Measurements from ENCODE around the gene TUBGCP6.

TUBGCP6 gene, protein sequence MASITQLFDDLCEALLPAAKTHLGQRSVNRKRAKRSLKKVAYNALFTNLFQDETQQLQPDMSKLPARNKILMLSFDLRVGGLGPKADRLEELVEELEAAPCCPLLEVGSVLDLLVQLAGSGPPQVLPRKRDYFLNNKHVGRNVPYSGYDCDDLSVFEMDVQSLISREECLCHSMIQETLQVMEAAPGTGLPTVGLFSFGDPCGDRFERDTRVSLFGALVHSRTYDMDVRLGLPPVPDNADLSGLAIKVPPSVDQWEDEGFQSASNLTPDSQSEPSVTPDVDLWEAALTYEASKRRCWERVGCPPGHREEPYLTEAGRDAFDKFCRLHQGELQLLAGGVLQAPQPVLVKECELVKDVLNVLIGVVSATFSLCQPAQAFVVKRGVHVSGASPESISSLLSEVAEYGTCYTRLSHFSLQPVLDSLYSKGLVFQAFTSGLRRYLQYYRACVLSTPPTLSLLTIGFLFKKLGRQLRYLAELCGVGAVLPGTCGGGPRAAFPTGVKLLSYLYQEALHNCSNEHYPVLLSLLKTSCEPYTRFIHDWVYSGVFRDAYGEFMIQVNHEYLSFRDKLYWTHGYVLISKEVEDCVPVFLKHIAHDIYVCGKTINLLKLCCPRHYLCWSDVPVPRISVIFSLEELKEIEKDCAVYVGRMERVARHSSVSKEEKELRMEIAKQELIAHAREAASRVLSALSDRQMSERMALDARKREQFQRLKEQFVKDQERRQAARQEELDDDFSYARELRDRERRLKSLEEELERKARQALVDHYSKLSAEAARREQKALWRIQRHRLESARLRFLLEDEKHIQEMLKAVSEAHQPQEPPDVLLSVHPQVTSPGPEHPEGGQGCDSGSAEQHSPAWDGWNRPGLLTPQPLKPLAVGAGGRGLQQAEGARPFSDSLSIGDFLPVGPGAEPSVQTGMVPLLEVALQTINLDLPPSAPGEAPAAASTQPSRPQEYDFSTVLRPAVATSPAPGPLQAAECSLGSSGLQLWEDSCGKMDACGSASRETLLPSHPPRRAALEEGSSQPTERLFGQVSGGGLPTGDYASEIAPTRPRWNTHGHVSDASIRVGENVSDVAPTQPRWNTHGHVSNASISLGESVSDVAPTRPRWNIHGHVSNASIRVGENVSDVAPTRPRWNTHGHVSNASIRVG (N-terminal part only)

DNA sequence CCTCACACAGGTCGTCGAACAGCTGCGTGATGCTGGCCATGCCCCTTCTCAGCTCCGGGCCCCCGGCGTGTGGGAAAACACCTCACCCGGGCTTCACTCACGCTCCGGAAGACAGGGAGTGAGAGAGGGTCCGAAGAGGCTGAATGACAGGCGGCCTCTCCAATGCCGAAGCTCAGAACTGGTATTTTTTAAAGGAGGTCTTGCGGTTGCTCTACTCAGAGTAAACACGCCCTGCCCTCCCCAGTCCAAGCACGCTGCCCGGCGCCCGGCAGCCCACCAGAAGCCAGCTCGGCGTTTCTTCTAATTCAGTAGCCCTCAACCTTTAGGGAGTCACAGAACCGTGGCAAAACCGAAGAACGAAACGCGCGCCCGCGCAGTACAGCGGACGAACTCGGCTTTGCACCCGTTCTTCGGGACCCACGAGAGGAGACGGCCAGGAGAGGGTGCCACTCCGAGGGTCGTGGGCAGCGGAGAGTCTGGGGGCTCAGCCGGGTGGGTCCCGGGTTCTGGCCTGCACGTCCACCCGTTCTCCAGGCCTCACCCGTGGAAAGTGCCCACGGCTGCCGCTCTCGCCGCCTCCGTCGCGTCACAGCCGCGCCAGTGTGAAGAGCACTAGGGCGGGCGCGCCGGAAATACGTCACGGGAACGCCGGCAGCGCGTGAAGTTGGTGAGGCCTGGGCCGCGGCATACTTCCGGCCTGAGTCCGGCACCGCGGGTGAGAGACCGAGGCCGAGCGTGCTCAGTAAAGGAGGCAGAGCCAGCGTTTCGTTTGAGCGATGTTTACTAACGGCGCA, at the start of gene TUBGCP6:
Gene TUBGCP6, minus strand, starts transcription at position 604 of the 794 bp plus-strand sequence. Its CDS starts 564 bp downstream, at position 40.
- peak; percentile 91 for DNase-seq

DNA sequence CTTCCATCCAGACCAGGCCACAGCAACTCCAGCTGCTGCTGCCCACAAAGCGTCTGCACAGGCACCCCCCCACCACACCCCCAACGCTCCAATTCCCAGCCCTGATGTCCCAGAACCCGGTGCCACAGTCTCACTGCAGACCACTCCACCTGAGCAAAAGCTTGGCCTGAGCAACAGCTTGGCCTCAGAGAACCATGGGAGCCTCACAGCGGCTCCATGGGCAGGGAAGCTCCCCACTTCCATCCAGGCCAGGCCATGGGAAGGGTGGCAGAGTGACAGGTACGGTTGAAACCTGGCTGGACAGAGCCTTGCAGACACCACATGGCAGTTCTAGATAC, 49.5 kb upstream of the TUBGCP6 start:
- DNase-seq = no peak

DNA sequence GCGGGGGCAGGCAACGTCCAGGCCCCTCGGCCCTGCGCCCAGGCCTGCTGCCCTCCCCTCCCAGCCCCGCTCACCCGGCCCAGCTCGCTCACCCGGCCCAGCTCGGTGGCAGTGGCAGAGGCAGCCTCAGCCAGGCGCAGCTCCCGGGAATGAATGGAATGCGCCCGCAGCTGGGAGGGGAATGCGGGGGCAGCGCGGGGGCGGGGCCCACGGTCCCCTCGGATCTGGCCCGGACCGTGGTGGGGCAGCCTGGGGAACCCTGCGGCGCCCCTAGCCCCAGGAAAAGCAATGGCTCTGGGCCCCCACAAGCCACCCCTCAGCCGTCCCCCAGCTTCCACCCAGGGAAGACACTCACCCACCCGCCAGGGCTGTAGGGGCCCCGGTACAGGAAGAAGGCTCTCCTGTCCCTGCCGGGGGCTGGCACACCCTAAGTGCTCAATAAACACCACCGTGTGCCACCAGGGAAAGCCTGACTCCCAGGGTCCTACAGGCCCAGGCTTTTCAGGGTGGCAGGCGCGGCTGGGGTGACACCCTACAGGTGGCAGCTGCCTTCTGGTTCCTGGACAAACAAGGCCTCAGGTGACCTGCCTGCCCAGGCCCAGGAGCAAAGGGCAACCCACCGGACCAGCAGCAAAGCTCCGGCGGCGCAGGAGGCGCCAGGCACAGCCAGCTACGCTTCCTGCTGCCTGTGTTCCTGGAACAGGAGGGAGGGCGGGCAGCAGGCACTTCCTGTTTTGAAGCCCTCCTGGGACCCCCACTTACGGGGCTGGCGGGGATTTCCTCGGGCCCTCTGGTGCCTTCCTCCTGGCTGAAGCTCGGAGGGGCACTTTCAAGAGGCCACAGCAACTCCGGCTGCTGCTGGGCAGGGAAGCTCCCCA, 48.9 kb upstream of the TUBGCP6 start:
- DNase-seq = no peak

DNA sequence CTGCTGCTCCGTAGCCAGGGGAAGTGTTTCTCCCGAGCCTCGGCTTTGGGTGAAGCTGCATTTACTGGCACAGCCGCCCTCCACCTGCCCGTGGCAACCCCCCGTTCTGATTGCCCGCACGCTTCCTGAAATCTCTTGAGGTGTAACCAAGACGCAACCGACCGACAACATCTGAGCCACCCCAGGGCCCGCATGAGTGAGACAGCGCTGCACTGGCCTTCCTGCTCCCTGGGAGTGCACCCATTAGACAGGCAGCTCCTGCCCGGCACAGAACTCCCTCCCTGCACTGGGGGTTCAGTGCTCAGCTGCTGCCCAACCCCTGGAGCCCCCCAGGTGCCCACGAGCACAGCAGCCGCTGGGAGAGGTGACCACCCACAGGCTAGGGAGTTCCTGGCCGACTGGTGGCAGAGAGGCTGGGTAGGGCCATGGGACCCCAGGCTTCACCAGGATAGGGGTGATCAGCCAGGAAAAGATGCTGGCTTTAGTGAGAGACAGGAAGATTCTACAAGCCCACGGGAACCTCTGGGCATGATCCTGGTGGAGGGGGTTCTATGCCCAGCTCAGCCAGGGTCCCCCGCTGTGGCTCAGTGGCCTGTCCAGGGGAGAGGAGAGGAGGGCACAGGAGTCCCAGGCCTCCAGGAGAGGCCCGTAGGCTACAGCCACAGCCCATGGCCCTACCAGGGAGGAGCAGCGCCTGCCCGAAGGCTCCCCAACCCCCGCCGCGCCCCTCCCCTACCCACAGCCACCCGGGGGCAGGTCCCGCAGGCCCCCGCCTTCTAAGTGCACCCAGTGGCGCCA, 48.0 kb upstream of the TUBGCP6 start:
- DNase-seq = no peak

DNA sequence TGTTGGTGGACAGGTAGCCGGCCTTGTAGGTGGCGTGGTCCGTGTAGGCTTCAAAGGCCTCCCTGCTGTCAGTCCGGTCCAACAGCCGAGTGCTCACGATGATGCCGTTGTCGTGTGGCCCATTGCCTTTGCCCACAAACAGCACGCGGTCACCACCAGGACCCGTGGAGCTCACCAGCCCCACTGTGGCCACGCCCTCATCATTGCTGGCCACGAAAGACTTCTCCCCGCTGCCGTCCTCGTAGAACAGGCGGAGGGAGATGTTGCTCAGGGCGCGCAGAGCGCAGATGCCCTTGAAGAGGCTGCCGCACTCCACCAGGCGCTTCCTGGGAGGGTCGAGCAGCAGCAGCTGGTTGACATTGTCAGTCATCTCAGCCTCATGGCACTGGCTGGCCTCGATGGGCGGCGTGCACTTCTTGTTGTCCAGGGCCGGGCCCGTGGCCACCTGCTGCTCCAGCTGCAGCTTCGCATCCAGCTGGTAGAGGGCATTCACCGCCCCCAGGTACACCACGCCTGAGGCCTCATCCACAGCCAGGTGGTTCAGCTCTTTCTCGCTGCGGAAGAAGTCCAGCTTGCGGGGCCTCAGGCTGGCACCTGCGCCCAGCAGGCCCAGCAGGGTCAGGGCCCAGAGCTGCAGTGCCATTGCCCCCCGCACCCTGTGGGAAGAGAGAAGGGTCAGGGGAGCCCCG, 45.3 kb upstream of the TUBGCP6 start:
- DNase-seq = no peak

DNA sequence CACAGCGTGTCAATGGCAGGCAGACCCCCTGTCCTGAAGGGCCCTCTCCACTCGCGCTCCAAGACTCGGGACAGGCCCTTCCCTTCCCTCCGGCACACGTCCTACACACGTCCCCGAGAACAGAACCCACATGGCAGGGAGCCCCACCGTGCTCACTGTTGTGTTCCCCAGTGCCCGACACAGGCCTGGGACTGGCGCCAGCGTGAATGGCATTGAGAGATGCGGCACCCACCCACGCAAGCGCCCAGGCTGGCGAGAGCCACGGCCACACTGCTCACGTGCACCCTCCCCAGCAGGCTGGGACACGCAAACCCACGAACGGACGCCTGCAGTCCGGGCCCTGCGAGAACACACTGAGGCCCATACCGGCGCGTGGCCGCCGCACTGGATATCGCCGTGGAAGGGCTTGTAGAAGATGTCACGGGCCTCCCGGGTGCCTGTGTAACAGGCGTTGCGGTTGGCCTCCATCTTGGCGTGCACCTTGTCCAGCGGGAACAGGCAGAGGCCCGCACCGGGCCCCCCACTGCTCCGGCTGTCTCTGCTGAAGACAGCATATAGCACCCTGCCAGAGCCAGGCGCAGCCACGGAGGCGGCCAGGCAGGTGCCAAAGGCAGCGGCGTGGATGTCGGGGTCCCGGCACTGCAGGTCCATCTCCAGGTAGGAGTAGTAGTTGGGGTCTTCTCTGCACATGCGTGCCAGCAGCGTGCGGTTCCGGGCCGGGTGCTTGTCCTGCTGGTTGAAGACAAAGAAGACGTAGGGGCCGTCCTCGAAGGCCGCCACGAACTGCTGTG, 44.5 kb upstream of the TUBGCP6 start:
- no peak for DNase-seq

DNA sequence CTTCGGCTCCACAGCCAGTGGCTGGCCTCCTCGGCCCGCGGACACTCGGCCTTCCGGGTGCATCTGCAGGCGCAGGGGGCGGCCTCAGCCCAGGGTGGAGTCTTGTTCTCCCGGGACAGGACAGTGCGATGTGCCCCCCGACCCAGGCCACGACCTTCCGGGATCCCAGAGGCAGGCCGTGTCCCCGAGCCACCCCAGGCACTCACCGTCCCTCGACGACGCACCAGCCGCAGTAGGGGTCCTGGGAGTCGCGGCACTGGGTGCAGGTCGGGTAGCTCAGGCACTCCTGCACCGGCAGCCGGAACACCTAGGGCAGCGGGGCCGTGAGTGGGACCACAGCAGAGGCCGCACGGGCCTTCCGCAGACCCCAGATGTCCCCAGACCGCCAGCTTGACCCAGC, 42.9 kb upstream of the TUBGCP6 start:
- DNase-seq = no peak

DNA sequence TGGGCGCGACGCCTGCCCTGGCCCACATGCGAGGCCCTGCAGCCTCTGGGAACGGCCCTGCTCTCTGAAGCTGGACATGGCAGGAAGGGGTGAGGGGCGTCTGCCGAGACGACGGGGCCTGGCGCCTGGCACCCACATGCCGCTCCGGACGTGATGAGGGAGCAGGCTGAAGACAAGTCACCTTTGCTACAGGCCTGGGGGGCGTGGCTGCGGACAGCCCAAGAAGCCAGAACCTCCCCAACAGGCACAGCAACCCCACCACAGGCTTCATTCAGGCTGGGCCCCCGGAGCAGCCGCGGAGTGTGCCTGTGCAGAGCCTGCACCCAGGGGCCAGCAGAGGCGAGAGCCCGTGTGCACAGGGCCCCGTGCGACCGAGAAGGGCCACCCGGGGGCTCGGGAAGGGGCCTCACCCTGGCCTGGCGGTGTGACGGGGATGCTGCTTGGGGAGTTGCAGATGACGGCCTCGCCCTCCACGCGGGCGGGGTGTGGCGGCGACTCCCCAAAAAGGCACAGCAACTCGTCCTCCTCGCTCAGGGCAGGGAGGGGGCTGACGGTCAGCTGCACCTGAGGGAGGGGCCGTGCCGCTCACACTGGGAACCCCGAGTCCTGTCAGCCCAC, 42.0 kb upstream of the TUBGCP6 start:
- DNase-seq = no peak

DNA sequence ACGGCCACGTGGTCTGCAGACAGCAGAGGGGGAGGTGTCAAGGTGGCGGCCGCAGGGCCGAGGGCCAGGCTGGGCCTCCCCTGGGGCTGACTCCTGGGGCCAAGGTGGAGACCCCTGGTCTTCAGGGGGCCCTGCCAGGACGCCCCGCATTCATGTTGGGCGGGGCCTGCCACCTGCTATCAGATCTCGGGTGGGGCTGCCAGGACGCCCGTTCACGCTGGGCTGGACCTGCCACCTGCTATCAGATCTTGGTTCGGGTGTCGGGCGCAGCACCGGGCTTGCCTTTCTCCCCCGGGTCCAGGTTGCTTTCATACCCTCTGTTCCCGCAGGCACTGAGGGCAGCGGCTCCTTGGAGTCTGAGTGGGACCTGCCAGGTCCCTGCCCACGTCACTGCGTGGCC, 41.5 kb upstream of the TUBGCP6 start:
- no peak for DNase-seq

DNA sequence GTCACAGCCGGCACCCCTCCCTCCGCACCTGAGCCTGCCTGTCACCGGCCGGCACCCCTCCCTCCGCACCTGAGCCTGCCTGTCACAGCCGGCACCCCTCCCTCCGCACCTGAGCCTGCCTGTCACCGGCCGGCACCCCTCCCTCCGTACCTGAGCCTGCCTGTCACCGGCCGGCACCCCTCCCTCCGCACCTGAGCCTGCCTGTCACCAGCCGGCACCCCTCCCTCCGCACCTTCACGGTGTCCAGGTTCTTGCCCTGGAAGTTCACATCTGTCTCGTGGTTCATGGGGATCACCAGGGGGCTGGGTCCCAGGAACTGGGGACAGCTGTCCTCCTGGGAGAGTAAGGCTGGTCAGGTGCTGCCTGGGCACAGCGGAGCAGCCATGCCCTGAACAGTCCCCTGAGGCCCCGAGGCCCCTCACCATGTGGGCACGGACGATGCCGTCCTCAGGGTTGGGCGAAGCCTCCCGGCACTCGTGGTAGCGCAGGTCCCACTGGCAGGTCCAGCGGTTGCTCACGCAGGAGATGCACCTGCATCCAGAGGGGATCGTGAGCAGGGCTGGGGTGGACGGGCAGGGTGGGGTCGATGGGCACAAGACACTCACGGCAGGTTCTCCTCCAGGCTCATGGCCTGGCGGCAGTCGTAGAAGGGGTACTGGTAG, 40.9 kb upstream of the TUBGCP6 start:
- DNase-seq = no peak

DNA sequence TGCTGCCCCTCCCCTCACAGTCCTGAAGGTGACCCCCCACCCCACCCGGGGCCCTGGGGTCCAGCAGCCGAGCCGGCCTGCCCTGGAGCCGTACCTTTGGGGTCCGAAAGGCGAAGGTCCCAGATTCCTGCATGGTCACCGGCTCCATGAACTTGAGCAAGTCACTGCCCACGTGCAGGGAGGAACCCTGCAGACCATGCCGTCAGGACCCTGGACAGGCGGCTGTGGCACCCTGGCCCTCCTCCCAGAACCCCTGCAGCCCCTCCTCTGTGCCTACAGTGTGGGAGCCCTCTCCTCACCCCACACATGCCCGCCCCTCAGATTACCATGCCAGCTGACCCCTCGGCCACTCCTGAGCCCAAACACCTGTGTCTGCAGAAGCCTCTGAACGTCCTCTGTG, 39.7 kb upstream of the TUBGCP6 start:
- DNase-seq = no peak

DNA sequence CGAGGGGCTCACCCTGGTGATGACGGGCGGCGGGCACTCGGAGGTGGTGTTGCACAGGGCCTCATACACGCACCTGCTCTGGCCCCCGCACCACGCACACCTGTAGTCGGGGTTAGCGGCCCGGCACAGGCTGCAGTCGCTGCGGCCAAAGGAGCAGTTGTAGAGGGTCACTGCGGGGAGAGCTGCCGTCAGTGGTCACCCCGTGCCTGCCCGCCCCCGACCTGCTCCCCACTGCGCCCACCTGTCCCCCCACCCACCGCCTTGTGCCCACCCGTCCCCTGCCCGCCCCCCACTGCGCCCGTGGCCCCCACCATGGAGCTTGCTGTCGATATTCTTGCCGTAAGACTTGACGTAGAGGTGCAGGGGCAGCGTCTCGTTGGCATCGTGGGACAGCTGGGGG, 39.0 kb upstream of the TUBGCP6 start:
- no peak for DNase-seq

DNA sequence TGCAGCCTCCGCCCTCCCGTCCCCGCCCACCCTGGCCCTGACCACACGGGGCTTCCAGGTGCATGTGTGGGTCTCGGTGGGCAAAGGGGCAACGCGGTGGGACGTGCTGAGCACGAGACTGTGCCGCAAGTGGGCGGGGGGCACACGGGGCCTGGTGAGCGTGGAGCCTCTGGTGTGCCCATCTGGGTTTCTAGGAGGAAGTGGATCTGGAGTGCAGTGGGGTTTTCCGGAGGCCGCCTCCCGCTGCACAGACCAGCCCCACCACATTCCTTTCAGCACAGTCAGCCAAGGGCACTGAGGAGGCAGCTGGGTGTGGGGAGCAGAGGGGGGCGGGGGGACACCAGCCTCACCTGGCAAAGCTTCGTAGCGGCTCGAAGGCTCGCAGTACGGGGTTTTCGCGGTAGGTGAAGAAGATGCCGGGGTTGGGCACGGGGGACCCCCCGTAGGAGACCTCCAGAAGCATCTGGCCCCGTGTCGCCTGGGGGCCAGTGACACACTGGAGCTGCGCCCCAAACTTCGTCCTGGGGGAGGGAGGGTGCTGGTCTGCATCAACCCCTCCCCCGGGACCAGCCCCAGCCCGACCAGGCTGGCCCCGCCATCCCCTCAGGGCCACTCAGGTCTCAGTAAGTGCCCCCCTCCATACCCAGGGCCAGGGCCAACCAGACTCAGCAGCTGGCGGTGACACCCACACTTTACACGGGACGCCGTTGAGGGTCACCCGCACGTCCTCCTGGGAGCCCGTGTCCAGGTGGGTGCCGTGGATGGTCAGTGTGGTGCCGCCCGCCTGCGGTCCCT, 37.7 kb upstream of the TUBGCP6 start:
- DNase-seq = no peak

DNA sequence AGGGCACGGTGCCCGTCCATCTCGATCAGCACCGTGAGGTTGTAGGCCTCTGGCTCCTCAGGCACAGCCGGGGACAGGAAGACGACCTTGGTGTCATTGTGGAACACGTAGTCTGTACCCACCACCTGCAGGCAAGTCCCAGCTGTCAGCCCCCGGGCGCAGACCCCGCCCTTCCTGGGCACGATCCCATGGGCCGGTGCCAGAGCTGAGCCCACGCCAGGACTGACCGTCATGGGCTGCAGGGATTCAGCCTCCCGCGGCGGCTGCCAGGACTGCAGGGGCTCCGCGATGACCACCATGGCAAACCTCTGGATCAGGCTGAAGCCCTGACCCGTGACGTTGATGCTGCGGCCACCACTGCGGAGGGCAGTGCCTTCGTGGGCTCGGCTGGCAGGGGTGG, 37.1 kb upstream of the TUBGCP6 start:
- no peak for DNase-seq

DNA sequence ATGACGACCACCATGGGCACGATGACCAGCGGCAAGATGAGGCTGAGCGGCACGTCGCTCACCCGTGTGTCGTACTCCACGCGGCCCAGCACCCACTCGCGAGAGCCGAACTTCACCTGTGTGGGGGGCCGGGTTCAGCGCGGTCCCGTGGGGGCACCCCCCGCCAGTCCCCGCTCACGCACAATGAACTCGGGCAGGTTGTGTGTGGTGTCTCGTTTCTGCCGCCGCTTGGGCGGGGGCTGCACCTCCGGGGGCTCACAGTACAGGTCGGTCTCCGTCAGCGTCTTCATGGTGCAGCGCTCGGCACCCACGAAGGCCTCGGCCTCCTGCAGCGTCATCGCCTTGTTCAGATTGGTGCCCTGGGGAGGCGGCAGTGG, 36.5 kb upstream of the TUBGCP6 start:
- DNase-seq = no peak

DNA sequence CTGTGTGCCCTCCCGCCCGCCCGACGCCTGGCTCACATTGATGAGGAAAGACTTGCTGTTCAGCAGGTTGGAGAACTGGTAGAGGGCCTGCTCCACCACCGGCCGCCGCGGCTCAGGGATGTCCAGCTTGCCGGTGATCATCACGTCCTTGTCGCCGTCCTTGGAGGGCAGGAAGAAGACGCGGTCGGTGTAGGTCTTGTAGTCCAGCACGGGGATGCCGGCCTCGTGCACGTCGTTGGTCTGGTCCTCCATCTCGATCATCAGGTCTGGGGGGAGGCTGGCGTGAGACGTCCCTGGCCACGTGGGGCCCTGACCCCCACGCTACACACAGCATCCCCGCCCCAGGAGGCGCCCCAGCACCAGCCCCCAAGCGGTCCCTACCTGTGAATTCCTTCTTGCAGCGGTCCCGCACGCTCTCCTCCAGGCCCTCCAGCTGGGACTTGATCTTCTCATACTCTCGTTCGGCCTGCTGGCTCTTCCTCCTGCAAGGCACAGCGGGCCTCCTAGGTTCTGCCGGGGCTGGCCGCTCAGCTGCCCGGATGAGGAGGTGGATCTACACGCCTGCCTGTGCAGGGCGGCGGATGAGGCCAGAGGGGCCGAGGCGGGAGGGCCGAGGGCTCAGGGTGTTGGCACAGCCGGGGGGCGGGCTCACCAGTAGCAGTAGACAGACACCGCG, 36.0 kb upstream of the TUBGCP6 start:
- no peak for DNase-seq

Measured in stimulated activated CD4-positive, alpha-beta T cell treated with anti-CD3 and anti-CD28 coated beads, Interleukin-12 subunit alpha, Interleukin-12 subunit beta, amount 100 ng/mL, for 4 hours (primary cell).